ENCODE results near the gene ADCY5.

The ADCY5 gene

DNA sequence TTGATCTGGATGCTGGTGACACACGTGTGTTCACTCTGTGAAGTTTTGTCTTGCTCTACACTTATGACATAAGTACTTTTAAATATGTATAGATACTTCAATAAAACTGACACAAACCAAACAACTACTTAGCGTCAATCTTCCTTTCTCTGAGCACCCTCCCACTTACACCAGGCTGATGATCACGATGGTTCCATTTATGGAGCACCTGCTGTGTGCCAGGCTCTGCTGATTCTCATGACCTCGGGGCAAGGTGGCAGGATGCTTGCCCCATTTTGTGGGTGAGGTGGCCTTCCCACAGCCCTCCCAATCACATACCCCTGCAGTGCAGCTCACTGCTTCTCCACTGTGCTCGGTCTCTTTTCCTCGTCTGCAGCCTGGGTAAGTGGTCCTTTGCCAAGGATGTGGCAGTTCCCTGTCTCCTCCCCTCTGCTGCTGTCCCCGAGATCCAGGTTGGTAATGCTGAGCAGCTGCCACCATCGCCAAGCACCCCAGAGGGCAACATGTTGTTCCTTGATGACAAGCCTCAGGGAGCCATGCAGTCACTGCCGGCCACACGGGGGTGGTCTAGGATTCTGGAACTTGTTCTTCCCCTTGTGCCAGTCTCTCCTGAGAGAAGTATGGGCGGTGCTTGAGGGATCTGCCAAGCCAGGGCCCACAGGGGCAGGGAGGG lies 20.6 kb upstream of the ADCY5 start:
- peaks cover 22% of the 10 kb centered on the region for H3K27me3 Mint-ChIP-seq (ENCODE audit: low read depth, poor library complexity)
- H3K27ac Mint-ChIP-seq = no peak overlapping the region
- no peaks in the 10 kb centered on the region for H3K36me3 Mint-ChIP-seq (ENCODE audit: low read depth)
- H3K4me3 Mint-ChIP-seq = no peak overlapping the region
- peaks cover 12% of the 10 kb centered on the region for H3K4me1 Mint-ChIP-seq
- H3K9me3 Mint-ChIP-seq = no peaks in the 10 kb centered on the region
- DNase-seq = no peak
- TF ChIP-seq, protein P1, sequence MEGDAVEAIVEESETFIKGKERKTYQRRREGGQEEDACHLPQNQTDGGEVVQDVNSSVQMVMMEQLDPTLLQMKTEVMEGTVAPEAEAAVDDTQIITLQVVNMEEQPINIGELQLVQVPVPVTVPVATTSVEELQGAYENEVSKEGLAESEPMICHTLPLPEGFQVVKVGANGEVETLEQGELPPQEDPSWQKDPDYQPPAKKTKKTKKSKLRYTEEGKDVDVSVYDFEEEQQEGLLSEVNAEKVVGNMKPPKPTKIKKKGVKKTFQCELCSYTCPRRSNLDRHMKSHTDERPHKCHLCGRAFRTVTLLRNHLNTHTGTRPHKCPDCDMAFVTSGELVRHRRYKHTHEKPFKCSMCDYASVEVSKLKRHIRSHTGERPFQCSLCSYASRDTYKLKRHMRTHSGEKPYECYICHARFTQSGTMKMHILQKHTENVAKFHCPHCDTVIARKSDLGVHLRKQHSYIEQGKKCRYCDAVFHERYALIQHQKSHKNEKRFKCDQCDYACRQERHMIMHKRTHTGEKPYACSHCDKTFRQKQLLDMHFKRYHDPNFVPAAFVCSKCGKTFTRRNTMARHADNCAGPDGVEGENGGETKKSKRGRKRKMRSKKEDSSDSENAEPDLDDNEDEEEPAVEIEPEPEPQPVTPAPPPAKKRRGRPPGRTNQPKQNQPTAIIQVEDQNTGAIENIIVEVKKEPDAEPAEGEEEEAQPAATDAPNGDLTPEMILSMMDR (IDR thresholded peaks at IDR 0.05) = no peak

GRCh38 chr3:123467046-123467445 lies 18.2 kb upstream of the ADCY5 start:
- Mint-ChIP-seq H3K4me1 (peaks cover 12% of the 10 kb centered on the region), H3K4me3 (no peak overlapping the region), H3K27me3 (ENCODE audit: low read depth, poor library complexity) (peaks cover 28% of the 10 kb centered on the region), H3K9me3 (no peaks in the 10 kb centered on the region), H3K36me3 (ENCODE audit: low read depth) (no peaks in the 10 kb centered on the region), H3K27ac (peak overlapping the region; percentile 19)
- TF ChIP-seq, protein P1 (IDR thresholded peaks at IDR 0.05) = no peak
- no peak for DNase-seq

DNA sequence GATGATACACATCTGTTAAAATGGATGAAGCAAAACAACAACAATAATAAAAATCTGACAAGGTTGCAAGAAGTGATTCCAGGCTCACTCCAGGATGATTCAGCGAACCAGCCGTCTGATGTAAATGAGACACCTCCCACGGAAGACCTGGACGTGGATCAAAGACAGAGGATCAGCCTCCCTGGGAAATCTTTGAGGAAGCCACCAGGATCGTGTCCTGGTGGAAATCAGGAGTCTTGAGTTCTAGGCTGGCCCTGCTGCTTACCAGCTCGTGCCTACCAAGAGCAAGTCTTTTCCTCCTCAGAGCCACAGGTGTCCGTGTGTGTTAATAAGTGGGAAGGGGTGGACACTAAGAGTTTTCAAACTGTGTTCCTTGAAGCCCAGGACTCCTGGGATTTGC lies 15.3 kb upstream of the ADCY5 start:
- peaks cover 28% of the 10 kb centered on the region for H3K27me3 Mint-ChIP-seq (ENCODE audit: low read depth, poor library complexity)
- DNase-seq = no peak
- no peak overlapping the region for H3K4me3 Mint-ChIP-seq
- TF ChIP-seq, protein P1 (IDR thresholded peaks at IDR 0.05) = no peak
- no peaks in the 10 kb centered on the region for H3K9me3 Mint-ChIP-seq
- H3K27ac Mint-ChIP-seq = no peak overlapping the region
- peaks cover 23% of the 10 kb centered on the region for H3K4me1 Mint-ChIP-seq
- H3K36me3 Mint-ChIP-seq (ENCODE audit: low read depth) = no peaks in the 10 kb centered on the region

GRCh38 chr3:123459862-123460261 lies 11.0 kb upstream of the ADCY5 start:
- Mint-ChIP-seq H3K27me3 (ENCODE audit: low read depth, poor library complexity) (peaks cover 39% of the 10 kb centered on the region), H3K27ac (no peak overlapping the region), H3K36me3 (ENCODE audit: low read depth) (no peaks in the 10 kb centered on the region)

DNA sequence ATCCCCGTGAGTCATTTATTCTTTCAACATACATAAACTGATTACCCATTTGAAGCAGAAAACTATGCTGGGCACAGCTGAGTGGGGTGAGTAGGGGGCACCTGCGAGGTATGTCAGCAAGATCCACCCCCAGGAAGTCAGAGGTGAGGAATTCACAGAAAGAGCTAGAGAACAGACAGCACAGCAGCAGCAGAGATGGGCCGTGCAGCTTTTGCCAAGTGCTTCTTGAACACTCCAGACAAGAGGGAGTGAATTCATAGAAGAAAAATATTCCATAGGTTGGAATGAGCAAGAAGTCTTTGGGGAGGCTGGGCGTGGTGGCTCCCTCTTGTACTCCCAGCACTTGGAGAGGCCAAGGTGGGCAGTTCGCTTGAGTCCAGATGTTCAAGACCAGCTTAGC lies 9.4 kb upstream of the ADCY5 start:
- Mint-ChIP-seq H3K9me3 (no peaks in the 10 kb centered on the region), H3K27ac (no peak overlapping the region), H3K4me1 (peaks cover 11% of the 10 kb centered on the region), H3K4me3 (no peak overlapping the region), H3K36me3 (ENCODE audit: low read depth) (no peaks in the 10 kb centered on the region), H3K27me3 (ENCODE audit: low read depth, poor library complexity) (peaks cover 42% of the 10 kb centered on the region)
- DNase-seq = no peak
- TF ChIP-seq, protein P1 (IDR thresholded peaks at IDR 0.05) = no peak

More at GRCh38 chr3:123459862-123460261, 11.0 kb upstream of the ADCY5 start:
- H3K4me3 Mint-ChIP-seq = no peak overlapping the region
- TF ChIP-seq, protein P1 (IDR thresholded peaks at IDR 0.05) = no peak
- no peaks in the 10 kb centered on the region for H3K9me3 Mint-ChIP-seq
- no peak for DNase-seq
- H3K4me1 Mint-ChIP-seq = peaks cover 11% of the 10 kb centered on the region

DNA sequence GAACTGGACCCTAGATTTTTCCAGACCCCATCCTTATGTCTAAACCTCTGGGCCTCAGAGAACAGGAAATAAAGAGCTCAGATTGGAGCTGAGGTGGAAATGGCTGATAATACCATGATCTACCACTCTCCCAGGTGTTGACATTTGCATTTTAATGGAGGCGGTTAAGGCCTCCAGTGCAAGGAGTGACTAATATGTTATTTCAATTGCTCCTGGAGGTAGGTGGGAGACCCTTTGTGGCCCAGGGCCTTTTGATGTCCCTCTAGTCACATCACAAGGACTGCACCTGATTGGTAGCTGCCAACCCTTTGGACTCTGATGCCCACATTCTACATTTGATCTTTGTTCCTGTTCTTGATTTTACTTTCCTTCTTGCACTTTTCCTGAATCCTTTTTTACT lies 9.0 kb upstream of the ADCY5 start:
- no peak overlapping the region for H3K4me3 Mint-ChIP-seq
- no peak overlapping the region for H3K27ac Mint-ChIP-seq
- H3K36me3 Mint-ChIP-seq (ENCODE audit: low read depth) = no peaks in the 10 kb centered on the region
- H3K9me3 Mint-ChIP-seq = no peaks in the 10 kb centered on the region
- peaks cover 46% of the 10 kb centered on the region for H3K27me3 Mint-ChIP-seq (ENCODE audit: low read depth, poor library complexity)
- DNase-seq = no peak
- H3K4me1 Mint-ChIP-seq = peaks cover 11% of the 10 kb centered on the region
- TF ChIP-seq, protein P1 (IDR thresholded peaks at IDR 0.05) = no peak
